Measurements from ENCODE around the gene CBARP. TPM values are rescaled to one million over a fixed set of nuclear protein-coding genes. Genes with fewer than 3 reads are reported as not detected.

The CBARP gene
- total RNA-seq, 1 experiment from 2014 or later: 1.9 TPM

- CTCF ChIA-PET: interaction anchor here (0.5 to 5.0 kb wide), 3 partner anchors 14 to 154 kb away, joined by 5 to 76 read pairs (median 5); no protein-coding TSS in a partner anchor
- Histone ChIP-seq H3K27ac (no peak overlapping the region), H3K4me1 (replicated peaks; ENCODE audit: insufficient read depth) (peaks cover 49% of the 10 kb centered on the region)
These were observed 29.2 kb upstream of the CBARP start for GRCh38 chr19:1266916-1267476.

DNA sequence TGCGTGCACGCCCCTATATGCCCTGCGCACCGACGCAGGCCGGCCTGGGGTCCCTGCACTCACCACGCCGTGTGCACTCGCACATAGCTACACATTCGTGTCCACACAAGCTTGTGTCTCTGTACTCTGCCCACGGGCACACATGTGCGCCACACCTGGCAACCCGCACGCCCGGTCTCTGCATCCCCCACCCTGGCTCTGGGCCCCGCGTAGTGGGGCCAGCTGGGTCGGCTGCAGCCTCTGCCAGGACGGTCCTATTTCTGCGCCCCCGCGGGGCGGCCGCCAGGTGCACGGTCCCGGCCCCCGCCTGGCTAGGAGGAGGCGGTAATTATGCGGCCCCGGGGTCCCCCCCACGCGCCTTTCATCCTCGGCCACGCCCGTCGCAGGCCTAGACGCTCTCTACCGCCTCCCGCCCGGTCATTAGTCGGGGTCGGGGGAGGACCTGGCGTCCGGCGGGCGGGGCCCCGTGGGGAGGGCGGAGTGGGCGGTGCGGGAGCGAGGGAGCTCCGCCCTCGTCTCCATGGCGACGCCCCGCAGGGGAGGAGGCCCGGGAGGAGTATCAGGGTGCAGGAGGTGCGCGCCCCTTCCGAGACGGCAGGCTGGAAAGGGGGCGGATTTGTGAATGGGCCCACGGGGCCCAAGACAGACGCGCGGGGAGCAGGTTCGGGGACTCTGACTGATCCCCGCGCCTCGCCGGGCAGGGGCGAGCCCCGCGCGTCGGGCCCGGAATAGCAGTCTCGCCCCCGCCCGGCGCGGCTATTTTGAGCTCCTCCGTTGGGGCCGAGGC, 28.5 kb upstream of the CBARP start:
- ChIA-PET CTCF (interaction anchor here (0.5 to 5.0 kb wide), 3 partner anchors 13 to 153 kb away, joined by 5 to 76 read pairs (median 5); no protein-coding TSS in a partner anchor), POLR2A (ENCODE audit: unreplicated experiment) (interaction anchor here (0.5 to 2.1 kb wide), 6 partner anchors 11 to 574 kb away, joined by 5 to 33 read pairs (median 8); no protein-coding TSS in a partner anchor)
- Histone ChIP-seq H3K27ac (peak overlapping the region; percentile 49), H3K4me1 (replicated peaks; ENCODE audit: insufficient read depth) (peaks cover 46% of the 10 kb centered on the region), H4K20me1 (ENCODE audit: insufficient read depth) (peaks cover under 1% of the 10 kb centered on the region; the same call in 1 of the 2 replicates), H3K79me2 (ENCODE audit: low read depth) (peaks cover 24% of the 10 kb centered on the region), H3F3A (ENCODE audit: insufficient read depth, low read depth) (peaks cover 42% of the 10 kb centered on the region; the same call in 1 of the 2 replicates), H3K36me3 (ENCODE audit: low read depth) (no peaks in the 10 kb centered on the region), H3K27me3 (ENCODE audit: insufficient read depth, low read depth) (no peaks in the 10 kb centered on the region), H3K9me2 (ENCODE audit: insufficient read depth) (no peaks in the 10 kb centered on the region), H2AFZ (no peak overlapping the region), H3K4me2 (peak overlapping the region; percentile 78), H3K9me3 (ENCODE audit: insufficient read depth, low read depth) (no peaks in the 10 kb centered on the region), H3K4me3 (peak overlapping the region; percentile 59)
- BruUV-seq (replicated peaks): no TSS peak
- DNase-seq: peak; percentile 55 to 92
- no peak for TF ChIP-seq CTCF (conservative IDR thresholded peaks at IDR 0.05)
- TF ChIP-seq EZH2 (IDR thresholded peaks at IDR 0.05; ENCODE audit: low read depth): no peak
- intact Hi-C loops (cut with micrococcal nuclease; ENCODE audit: unreplicated experiment): loop anchor here (2.0 kb wide), 1 partner anchor 14 kb away; no protein-coding TSS in a partner anchor

More at GRCh38 chr19:1266916-1267476, 29.2 kb upstream of the CBARP start:
- Histone ChIP-seq H3K4me2 (peak overlapping the region; percentile 78), H3K27me3 (ENCODE audit: insufficient read depth, low read depth) (no peaks in the 10 kb centered on the region), H3K4me3 (peak overlapping the region; percentile 59), H3F3A (ENCODE audit: insufficient read depth, low read depth) (peaks cover 36% of the 10 kb centered on the region; the same call in 1 of the 2 replicates), H4K20me1 (ENCODE audit: insufficient read depth) (peaks cover 4% of the 10 kb centered on the region; the same call in 1 of the 2 replicates), H3K9me3 (ENCODE audit: insufficient read depth, low read depth) (no peaks in the 10 kb centered on the region), H3K79me2 (ENCODE audit: low read depth) (peaks cover 24% of the 10 kb centered on the region), H2AFZ (no peak overlapping the region), H3K36me3 (ENCODE audit: low read depth) (0 out of 2 replicates have a peak, but pooled peaks cover 1% of the 10 kb centered on the region), H3K9me2 (ENCODE audit: insufficient read depth) (no peaks in the 10 kb centered on the region)
- BruUV-seq (replicated peaks): no TSS peak
- peak in 1 of 2 experiments; percentile 73 for DNase-seq
- intact Hi-C loops (cut with micrococcal nuclease; ENCODE audit: unreplicated experiment): loop anchor here (2.0 kb wide), 1 partner anchor 14 kb away; no protein-coding TSS in a partner anchor
- TF ChIP-seq EZH2 (IDR thresholded peaks at IDR 0.05; ENCODE audit: low read depth): no peak
- TF ChIP-seq CTCF (conservative IDR thresholded peaks at IDR 0.05): peak; percentile 80
- POLR2A ChIA-PET (ENCODE audit: unreplicated experiment): interaction anchor here (0.5 to 2.1 kb wide), 5 partner anchors 12 to 575 kb away, joined by 5 to 33 read pairs (median 10); no protein-coding TSS in a partner anchor

- Histone ChIP-seq H4K20me1 (ENCODE audit: insufficient read depth) (no peaks in the 10 kb centered on the region), H3K4me3 (peak overlapping the region; percentile 59; the same call in 1 of the 2 replicates), H3K9me2 (ENCODE audit: insufficient read depth) (no peaks in the 10 kb centered on the region), H3K79me2 (ENCODE audit: low read depth) (peaks cover 21% of the 10 kb centered on the region), H3K4me2 (peak overlapping the region; percentile 78), H3K4me1 (replicated peaks; ENCODE audit: insufficient read depth) (peaks cover 40% of the 10 kb centered on the region), H3K36me3 (ENCODE audit: low read depth) (no peaks in the 10 kb centered on the region), H3K9me3 (ENCODE audit: insufficient read depth, low read depth) (no peaks in the 10 kb centered on the region), H3F3A (ENCODE audit: insufficient read depth, low read depth) (peaks cover 42% of the 10 kb centered on the region; the same call in 1 of the 2 replicates), H3K27ac (peak overlapping the region; percentile 49), H2AFZ (no peak overlapping the region), H3K27me3 (ENCODE audit: insufficient read depth, low read depth) (no peaks in the 10 kb centered on the region)
- BruUV-seq (replicated peaks): no TSS peak
- CTCF ChIA-PET: interaction anchor here (5.0 kb wide), 1 partner anchor 21 kb away, joined by 76 read pairs; no protein-coding TSS in a partner anchor
- peak in 1 of 2 experiments; percentile 43 for DNase-seq
- POLR2A ChIA-PET (ENCODE audit: unreplicated experiment): interaction anchor here (0.6 to 2.1 kb wide), 5 partner anchors 13 to 239 kb away, joined by 3 to 33 read pairs (median 7); no protein-coding TSS in a partner anchor
- no peak for TF ChIP-seq EZH2 (IDR thresholded peaks at IDR 0.05; ENCODE audit: low read depth)
- TF ChIP-seq CTCF (conservative IDR thresholded peaks at IDR 0.05): no peak
- intact Hi-C loops (cut with micrococcal nuclease; ENCODE audit: unreplicated experiment): loop anchor here (2.0 kb wide), 1 partner anchor 13 kb away; no protein-coding TSS in a partner anchor
These were observed 27.9 kb upstream of the CBARP start for GRCh38 chr19:1265615-1266128.

Data from PC-9 (cell line).